H1 (cell line): Measurements from ENCODE around the gene ANKUB1. TPM values are rescaled to one million over a fixed set of nuclear protein-coding genes. Genes with fewer than 3 reads are reported as not detected.

ENCODE experiments used
- CTCF ChIA-PET: fragments of 300-600 bp; sonication (Branson Sonifier 250); formaldehyde crosslinking; loops from one replicate; lab custom pipeline; 2021; ENCODE audit not compliant: partially characterized antibody; lab: Charles Lee
- POLR2A ChIA-PET: fragments of 300-600 bp; sonication (Branson Sonifier 250); formaldehyde crosslinking; loops from one replicate; lab custom pipeline; 2021; ENCODE audit warnings: inconsistent platforms; ENCODE audit not compliant: partially characterized antibody; lab: Charles Lee
- DNase-seq, 2 experiments: peaks; one replicate each; pipeline versions ENCODE4 v3.0.0 to v3.0.0-alpha.2; 2010 to 2022; ENCODE audit warnings: low spot score in 2 of 2, low read depth in 1 of 2, mixed read lengths in 1 of 2
- FAIRE-seq: peaks from 2 replicates; lab custom pipeline; 2011; peaks lifted over from hg19 to GRCh38; lab: Jason Lieb, UNC
- H2AFZ ChIP-seq: 2 replicates; pipeline ENCODE4 v1.8.1; 2012; ENCODE audit warnings: low read length, inconsistent platforms
- H2AK5ac ChIP-seq: 2 replicates; pipeline ENCODE4 v1.6.1; 2013; ENCODE audit warnings: low read depth, low read length
- H2BK120ac ChIP-seq: replicated peaks from 2 replicates; pipeline ENCODE3; 2013; ENCODE audit warnings: low read depth, low read length, inconsistent platforms
- H2BK12ac ChIP-seq: 2 replicates; pipeline ENCODE4 v1.6.1; 2013; ENCODE audit warnings: low read depth, low read length
- H2BK15ac ChIP-seq: 2 replicates; pipeline ENCODE4 v1.6.1; 2013; ENCODE audit warnings: low read length
- H2BK20ac ChIP-seq: 2 replicates; pipeline ENCODE4 v1.6.1; 2013; ENCODE audit warnings: low read length
- H2BK5ac ChIP-seq: 2 replicates; pipeline ENCODE4 v1.6.1; 2013; ENCODE audit warnings: low read depth, low read length
- H3K14ac ChIP-seq: 2 replicates; pipeline ENCODE4 v1.6.1; 2013; ENCODE audit warnings: inconsistent platforms; ENCODE audit not compliant: insufficient read length
- H3K18ac ChIP-seq: 2 replicates; pipeline ENCODE4 v1.6.1; 2013; ENCODE audit warnings: low read length; ENCODE audit errors: extremely low read depth
- H3K23ac ChIP-seq: 2 replicates; pipeline ENCODE4 v1.6.1; 2013; ENCODE audit warnings: inconsistent platforms; ENCODE audit not compliant: insufficient read length
- H3K23me2 ChIP-seq: 2 replicates; pipeline ENCODE4 v1.6.1; 2013; ENCODE audit warnings: low read depth, low read length
- H3K27ac ChIP-seq: 2 replicates; pipeline ENCODE4 v1.6.1; 2011; ENCODE audit warnings: low read depth, low read length, inconsistent platforms
- H3K27me3 ChIP-seq, 4 experiments: replicated peaks in 1 of 4; 1 replicate in 1 of 4; 2 replicates in 3 of 4; pipeline versions ENCODE4 v1.6.1 to v1.8.1; 2011 to 2013; ENCODE audit warnings: low read length in 3 of 4, mild to moderate bottlenecking in 3 of 4, inconsistent platforms in 2 of 4, mixed read lengths in 2 of 4, moderate library complexity in 1 of 4; ENCODE audit not compliant: control insufficient read depth in 3 of 4, insufficient read depth in 3 of 4; ENCODE audit errors: extremely low read depth in 1 of 4
- H3K36me3 ChIP-seq, 4 experiments: 2 replicates each; pipeline versions ENCODE4 v1.6.1 to v1.8.1; 2011 to 2013; ENCODE audit warnings: mild to moderate bottlenecking in 4 of 4, low read length in 3 of 4, moderate library complexity in 2 of 4, control low read depth in 1 of 4, inconsistent platforms in 1 of 4; ENCODE audit not compliant: insufficient read depth in 4 of 4, control insufficient read depth in 2 of 4
- H3K4ac ChIP-seq: replicated peaks from 2 replicates; pipeline ENCODE3; 2013; ENCODE audit warnings: low read length, low read depth, mixed read lengths, inconsistent platforms; ENCODE audit not compliant: insufficient read length
- H3K4me1 ChIP-seq, 4 experiments: replicated peaks in 1 of 4; 1 replicate in 1 of 4; 2 replicates in 3 of 4; pipeline versions ENCODE4 v1.6.1 to v1.8.1; 2011 to 2013; ENCODE audit warnings: low read length in 3 of 4, inconsistent platforms in 2 of 4, mixed read lengths in 1 of 4; ENCODE audit not compliant: insufficient read depth in 4 of 4, control insufficient read depth in 3 of 4
- H3K4me2 ChIP-seq, 2 experiments: 2 replicates each; pipeline versions ENCODE4 v1.6.1 to v1.8.1; 2011 to 2013; ENCODE audit warnings: low read depth in 2 of 2, low read length in 2 of 2, control low read depth in 1 of 2, inconsistent platforms in 1 of 2, mild to moderate bottlenecking in 1 of 2; ENCODE audit not compliant: insufficient read depth in 1 of 2
- H3K4me3 ChIP-seq, 4 experiments: fragments of 200-600, 300-600 bp in 1 of 4; sonication (generic), shearing (Covaris generic), sonication (Bioruptor Twin) in 1 of 4; 2 replicates each; pipeline versions ENCODE4 v1.5.1 to v1.8.1; 2011 to 2016; ENCODE audit warnings: low read length in 4 of 4, low read depth in 3 of 4, control low read depth in 2 of 4, inconsistent platforms in 2 of 4, mild to moderate bottlenecking in 2 of 4, mixed read lengths in 1 of 4, moderate library complexity in 1 of 4; ENCODE audit not compliant: insufficient read depth in 2 of 4; ENCODE audit errors: extremely low read depth in 1 of 4
- H3K56ac ChIP-seq: replicated peaks from 2 replicates; pipeline ENCODE3; 2013; ENCODE audit warnings: low read depth, mild to moderate bottlenecking, mixed read lengths, low read length, inconsistent platforms; ENCODE audit not compliant: insufficient read length
- H3K79me1 ChIP-seq: 2 replicates; pipeline ENCODE4 v1.6.1; 2013; ENCODE audit warnings: low read depth, low read length, control low read depth
- H3K79me2 ChIP-seq, 2 experiments: 2 replicates each; pipeline versions ENCODE4 v1.6.1 to v1.8.1; 2012 to 2013; ENCODE audit warnings: low read length in 2 of 2, mild to moderate bottlenecking in 2 of 2, inconsistent platforms in 1 of 2; ENCODE audit not compliant: insufficient read depth in 2 of 2, control insufficient read depth in 1 of 2
- H3K9ac ChIP-seq, 4 experiments: replicated peaks in 1 of 4; 1 replicate in 1 of 4; 2 replicates in 3 of 4; pipeline versions ENCODE4 v1.6.1 to v1.8.1; 2011 to 2013; ENCODE audit warnings: low read depth in 3 of 4, low read length in 3 of 4, control low read depth in 2 of 4, mild to moderate bottlenecking in 2 of 4, moderate library complexity in 2 of 4, inconsistent platforms in 1 of 4; ENCODE audit errors: extremely low read depth in 1 of 4
- H3K9me3 ChIP-seq, 2 experiments: 2 replicates each; pipeline versions ENCODE4 v1.6.1 to v1.8.1; 2012 to 2013; ENCODE audit warnings: mild to moderate bottlenecking in 2 of 2, moderate library complexity in 2 of 2, control low read depth in 1 of 2, inconsistent platforms in 1 of 2, low read depth in 1 of 2, low read length in 1 of 2, mixed read lengths in 1 of 2; ENCODE audit not compliant: insufficient read depth in 2 of 2
- H4K20me1 ChIP-seq, 2 experiments: replicated peaks in 1 of 2; 2 replicates each; pipeline versions ENCODE3 to v1.8.1; 2011 to 2013; ENCODE audit warnings: inconsistent platforms in 2 of 2, low read length in 2 of 2, mild to moderate bottlenecking in 1 of 2; ENCODE audit not compliant: insufficient read depth in 2 of 2, control insufficient read depth in 1 of 2
- H4K5ac ChIP-seq: 2 replicates; pipeline ENCODE4 v1.6.1; 2013; ENCODE audit warnings: low read length, low read depth, mixed read lengths, inconsistent platforms; ENCODE audit not compliant: insufficient read length
- H4K8ac ChIP-seq: 2 replicates; pipeline ENCODE4 v1.8.0; 2013; ENCODE audit warnings: mild to moderate bottlenecking, moderate library complexity, low read length, inconsistent platforms; ENCODE audit not compliant: insufficient read depth; ENCODE audit errors: extremely low read depth
- H4K91ac ChIP-seq: replicated peaks from 2 replicates; pipeline ENCODE3; 2013; ENCODE audit warnings: low read length, mixed read lengths, inconsistent platforms; ENCODE audit not compliant: insufficient read length
- ASH2L ChIP-seq: fragments of 200-600, 300-600 bp; sonication (generic); IDR thresholded peaks from one replicate; pipeline ENCODE4 v1.7.1; 2017; ENCODE audit warnings: low read length
- BCL11A ChIP-seq, 2 experiments: IDR thresholded peaks; one replicate each; pipeline ENCODE4 v1.6.1; 2011; ENCODE audit warnings: low read depth in 2 of 2, low read length in 2 of 2, mild to moderate bottlenecking in 2 of 2
- EZH2 ChIP-seq: fragments of 200-600 bp; sonication (generic); IDR thresholded peaks from 2 replicates; pipeline ENCODE4 v1.7.1; 2012; ENCODE audit warnings: low read depth, mild to moderate bottlenecking, moderate library complexity, low read length, inconsistent platforms; ENCODE audit not compliant: severe bottlenecking
- GTF2F1 ChIP-seq: IDR thresholded peaks from 2 replicates; pipeline ENCODE4 v1.6.1; 2012; ENCODE audit warnings: low read depth, low read length, improper control_type of control experiment, borderline replicate concordance
- JUN ChIP-seq: IDR thresholded peaks from 2 replicates; pipeline ENCODE4 v1.6.1; 2011; ENCODE audit warnings: low read depth, mild to moderate bottlenecking, improper control_type of control experiment, low read length
- KDM5A ChIP-seq: fragments of 200-600 bp; IDR thresholded peaks from 2 replicates; pipeline ENCODE4 v1.7.1; 2012; ENCODE audit warnings: mild to moderate bottlenecking, low read length, inconsistent platforms, mixed read lengths
- PHF8 ChIP-seq: fragments of 200-600 bp; sonication (generic); conservative IDR thresholded peaks from 2 replicates; pipeline ENCODE4 v1.7.1; 2012; ENCODE audit warnings: low read depth, mild to moderate bottlenecking, inconsistent platforms, low read length, moderate library complexity
- RFX5 ChIP-seq: IDR thresholded peaks from 2 replicates; pipeline ENCODE4 v1.6.1; 2011; ENCODE audit warnings: low read depth, low read length, improper control_type of control experiment, borderline replicate concordance
- SIN3A ChIP-seq, 2 experiments: IDR thresholded peaks in 1 of 2; conservative IDR thresholded peaks in 1 of 2; 2 replicates each; pipeline ENCODE4 v1.6.1; 2011 to 2012; ENCODE audit warnings: low read length in 2 of 2, improper control_type of control experiment in 1 of 2, low read depth in 1 of 2, mild to moderate bottlenecking in 1 of 2
- SUZ12 ChIP-seq: fragments of 200-600 bp; sonication (generic); IDR thresholded peaks from 2 replicates; pipeline ENCODE4 v1.6.1; 2012; ENCODE audit warnings: mild to moderate bottlenecking, inconsistent platforms, low read length, moderate library complexity, mixed read lengths
- TAF1 ChIP-seq: IDR thresholded peaks from 2 replicates; pipeline ENCODE4 v1.6.1; 2011; ENCODE audit warnings: mild to moderate bottlenecking, low read depth, low read length
- WGBS, 2 experiments: shearing (Covaris generic) in 1 of 2; methylation state at CpG; one replicate each; pipeline versions ENCODE4 v1.1.6 to v1.1.7; 2013 to 2015; ENCODE audit warnings: low lambda C conversion rate in 2 of 2, mixed read lengths in 2 of 2, inconsistent platforms in 1 of 2, low coverage in 1 of 2, missing lambda C conversion rate in 1 of 2; ENCODE audit not compliant: insufficient replicate concordance in 2 of 2, insufficient coverage in 1 of 2, insufficient read length in 1 of 2; ENCODE audit errors: extremely low coverage in 1 of 2, missing lambda C conversion rate in 1 of 2; 5-methylcytosine and 5-hydroxymethylcytosine counted together
- polyA plus RNA-seq, 7 experiments: library from polyadenylated mRNA; depleted of rRNA in 3 of 7; stranded (reverse) in 5 of 7; unstranded in 2 of 7; fragments of >200 nt in 5 of 7; fragments of 200-250 nt in 2 of 7; gene quantifications; 1 replicate in 5 of 7; 2 replicates in 1 of 7; 4 replicates in 1 of 7; pipeline versions ENCODE4 v1.2.1 to v1.2.3, GENCODE V29; 2011 to 2013; ENCODE audit warnings: missing spikeins in 2 of 7, mixed read lengths in 2 of 7
- total RNA-seq: library from RNA; stranded (reverse); fragmentation: NEBNext Ultra II Directional; extraction: Animal tissue kit (Norgen Biotek cat#: 25700); gene quantifications from 2 replicates; pipeline ENCODE4 v1.2.1, GENCODE V29; 2021

ANKUB1 gene
- total and polyA plus RNA-seq, 2 of the 8 experiments (the other 6 are each of a cell fraction or from before 2014, with no cell fraction given): not detected

- WGBS, 2 experiments: 88% methylated on average over 1 of the region's 1 CpG; no CpG with 5 or more reads in 1 of the 2 experiments
- ChIA-PET CTCF (interaction anchor here (0.6 to 1.5 kb wide), 2 partner anchors 9 to 140 kb away, joined by 3 to 5 read pairs; no protein-coding TSS in a partner anchor), POLR2A (interaction anchor here (1.1 kb wide), 1 partner anchor 18 kb away, joined by 3 read pairs; no protein-coding TSS in a partner anchor)
- DNase-seq (no peak), FAIRE-seq (peak; percentile 13)
- Histone ChIP-seq H3K9ac (no peak overlapping the region), H3K4ac (no peak overlapping the region), H3K27me3 (no peaks in the 10 kb centered on the region), H2BK5ac (no peak overlapping the region), H4K5ac (no peak overlapping the region), H3K79me2 (peaks cover 0 to 84% of the 10 kb centered on the region in 2 experiments), H3K23ac (no peak overlapping the region), H2BK12ac (no peak overlapping the region), H3K27ac (no peak overlapping the region), H3K4me2 (no peak overlapping the region), H3K14ac (no peak overlapping the region), H4K20me1 (no peaks in the 10 kb centered on the region), H3K4me1 (no peaks in the 10 kb centered on the region), H3K9me3 (peaks cover 26 to 40% of the 10 kb centered on the region in 2 experiments), H3K79me1 (no peaks in the 10 kb centered on the region; the same call in 1 of the 2 replicates), H3K23me2 (no peaks in the 10 kb centered on the region), H4K91ac (no peak overlapping the region), H4K8ac (no peak overlapping the region), H2BK20ac (no peak overlapping the region), H3K56ac (no peak overlapping the region), H3K18ac (no peak overlapping the region), H3K36me3 (peaks cover 0 to 11% (median 2%) of the 10 kb centered on the region in 4 experiments; a peak in 3 of 8 replicates), H2AK5ac (no peak overlapping the region), H2AFZ (no peak overlapping the region), H2BK120ac (no peak overlapping the region), H3K4me3 (no peak overlapping the region), H2BK15ac (no peak overlapping the region)
- TF ChIP-seq ASH2L (no peak), TAF1 (no peak), EZH2 (no peak), KDM5A (no peak), SUZ12 (no peak), RFX5 (no peak), GTF2F1 (no peak), JUN (no peak), BCL11A (IDR thresholded peaks at IDR 0.05; ENCODE audit: low read depth in 2 of 2, low read length in 2 of 2) (no peak), PHF8 (no peak), SIN3A (conservative IDR thresholded peaks at IDR 0.05 in 1 of 2, IDR thresholded peaks at IDR 0.05 in 1 of 2; ENCODE audit: low read depth in 1 of 2, low read length in 2 of 2) (no peak)
Observed at GRCh38 chr3:149832086-149832485, 39.7 kb upstream of the ANKUB1 start.
